Measurements from ENCODE around the gene ZC3H18. TPM values are rescaled to one million over a fixed set of nuclear protein-coding genes. Genes with fewer than 3 reads are reported as not detected.

The ZC3H18 gene
- total RNA-seq, 1 experiment from 2014 or later: 61.8 TPM

DNA sequence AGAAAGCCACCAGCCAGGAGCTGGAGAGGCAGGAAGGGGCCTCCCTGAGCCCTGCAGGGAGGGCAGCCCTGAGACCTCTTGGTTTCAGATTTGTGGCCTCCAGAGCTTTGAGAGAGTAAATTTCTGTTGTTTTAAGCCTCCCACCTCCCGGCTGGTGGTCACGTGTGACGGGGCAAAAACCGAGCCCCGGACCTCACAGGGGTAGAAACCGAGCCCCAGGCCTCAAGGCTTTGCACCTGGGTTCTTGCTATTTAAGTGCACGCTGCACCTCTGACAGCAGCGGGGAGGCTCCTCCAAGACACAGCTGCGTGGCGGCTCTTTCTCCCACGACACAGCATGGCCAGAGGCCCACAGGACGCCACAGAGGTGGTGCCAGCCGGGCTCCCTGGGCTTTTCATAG, 17.4 kb upstream of the ZC3H18 start:
- no peaks in the 10 kb centered on the region for H3K36me3 Mint-ChIP-seq
- no peak for DNase-seq (ENCODE audit: low spot score)
- no peak overlapping the region for H3K4me3 Mint-ChIP-seq
- ChIA-PET POLR2A (no interaction called here), CTCF (interaction anchor here (0.8 kb wide), 1 partner anchor 11 kb away, joined by 3 read pairs; no protein-coding TSS in a partner anchor)
- TF ChIP-seq ZNF423 (CRISPR knock-in tag; IDR thresholded peaks at IDR 0.05) (no peak), JUN (CRISPR knock-in tag; IDR thresholded peaks at IDR 0.05) (no peak), MXD4 (CRISPR knock-in tag; IDR thresholded peaks at IDR 0.05; ENCODE audit: borderline replicate concordance) (no peak), RELA (CRISPR knock-in tag; IDR thresholded peaks at IDR 0.05; ENCODE audit: borderline replicate concordance) (no peak), IRF2 (CRISPR knock-in tag; IDR thresholded peaks at IDR 0.05; ENCODE audit: borderline replicate concordance, low read depth) (no peak), NR1H2 (CRISPR knock-in tag; IDR thresholded peaks at IDR 0.05) (no peak), EMX1 (CRISPR knock-in tag; IDR thresholded peaks at IDR 0.05) (no peak), CREM (CRISPR knock-in tag; IDR thresholded peaks at IDR 0.05) (no peak), ZNF317 (CRISPR knock-in tag; IDR thresholded peaks at IDR 0.05; ENCODE audit: borderline replicate concordance, low read depth) (no peak), HMGA2 (CRISPR knock-in tag; IDR thresholded peaks at IDR 0.05) (no peak), SP1 (CRISPR knock-in tag; conservative IDR thresholded peaks at IDR 0.05) (no peak)
- TF ChIP-seq, protein P1, sequence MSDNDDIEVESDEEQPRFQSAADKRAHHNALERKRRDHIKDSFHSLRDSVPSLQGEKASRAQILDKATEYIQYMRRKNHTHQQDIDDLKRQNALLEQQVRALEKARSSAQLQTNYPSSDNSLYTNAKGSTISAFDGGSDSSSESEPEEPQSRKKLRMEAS (CRISPR knock-in tag; IDR thresholded peaks at IDR 0.05): no peak
- TF ChIP-seq, protein P2, sequence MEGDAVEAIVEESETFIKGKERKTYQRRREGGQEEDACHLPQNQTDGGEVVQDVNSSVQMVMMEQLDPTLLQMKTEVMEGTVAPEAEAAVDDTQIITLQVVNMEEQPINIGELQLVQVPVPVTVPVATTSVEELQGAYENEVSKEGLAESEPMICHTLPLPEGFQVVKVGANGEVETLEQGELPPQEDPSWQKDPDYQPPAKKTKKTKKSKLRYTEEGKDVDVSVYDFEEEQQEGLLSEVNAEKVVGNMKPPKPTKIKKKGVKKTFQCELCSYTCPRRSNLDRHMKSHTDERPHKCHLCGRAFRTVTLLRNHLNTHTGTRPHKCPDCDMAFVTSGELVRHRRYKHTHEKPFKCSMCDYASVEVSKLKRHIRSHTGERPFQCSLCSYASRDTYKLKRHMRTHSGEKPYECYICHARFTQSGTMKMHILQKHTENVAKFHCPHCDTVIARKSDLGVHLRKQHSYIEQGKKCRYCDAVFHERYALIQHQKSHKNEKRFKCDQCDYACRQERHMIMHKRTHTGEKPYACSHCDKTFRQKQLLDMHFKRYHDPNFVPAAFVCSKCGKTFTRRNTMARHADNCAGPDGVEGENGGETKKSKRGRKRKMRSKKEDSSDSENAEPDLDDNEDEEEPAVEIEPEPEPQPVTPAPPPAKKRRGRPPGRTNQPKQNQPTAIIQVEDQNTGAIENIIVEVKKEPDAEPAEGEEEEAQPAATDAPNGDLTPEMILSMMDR (IDR thresholded peaks at IDR 0.05): no peak
- TF ChIP-seq, protein P3, sequence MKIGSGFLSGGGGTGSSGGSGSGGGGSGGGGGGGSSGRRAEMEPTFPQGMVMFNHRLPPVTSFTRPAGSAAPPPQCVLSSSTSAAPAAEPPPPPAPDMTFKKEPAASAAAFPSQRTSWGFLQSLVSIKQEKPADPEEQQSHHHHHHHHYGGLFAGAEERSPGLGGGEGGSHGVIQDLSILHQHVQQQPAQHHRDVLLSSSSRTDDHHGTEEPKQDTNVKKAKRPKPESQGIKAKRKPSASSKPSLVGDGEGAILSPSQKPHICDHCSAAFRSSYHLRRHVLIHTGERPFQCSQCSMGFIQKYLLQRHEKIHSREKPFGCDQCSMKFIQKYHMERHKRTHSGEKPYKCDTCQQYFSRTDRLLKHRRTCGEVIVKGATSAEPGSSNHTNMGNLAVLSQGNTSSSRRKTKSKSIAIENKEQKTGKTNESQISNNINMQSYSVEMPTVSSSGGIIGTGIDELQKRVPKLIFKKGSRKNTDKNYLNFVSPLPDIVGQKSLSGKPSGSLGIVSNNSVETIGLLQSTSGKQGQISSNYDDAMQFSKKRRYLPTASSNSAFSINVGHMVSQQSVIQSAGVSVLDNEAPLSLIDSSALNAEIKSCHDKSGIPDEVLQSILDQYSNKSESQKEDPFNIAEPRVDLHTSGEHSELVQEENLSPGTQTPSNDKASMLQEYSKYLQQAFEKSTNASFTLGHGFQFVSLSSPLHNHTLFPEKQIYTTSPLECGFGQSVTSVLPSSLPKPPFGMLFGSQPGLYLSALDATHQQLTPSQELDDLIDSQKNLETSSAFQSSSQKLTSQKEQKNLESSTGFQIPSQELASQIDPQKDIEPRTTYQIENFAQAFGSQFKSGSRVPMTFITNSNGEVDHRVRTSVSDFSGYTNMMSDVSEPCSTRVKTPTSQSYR (CRISPR knock-in tag; IDR thresholded peaks at IDR 0.05): no peak
- TF ChIP-seq, protein P4, sequence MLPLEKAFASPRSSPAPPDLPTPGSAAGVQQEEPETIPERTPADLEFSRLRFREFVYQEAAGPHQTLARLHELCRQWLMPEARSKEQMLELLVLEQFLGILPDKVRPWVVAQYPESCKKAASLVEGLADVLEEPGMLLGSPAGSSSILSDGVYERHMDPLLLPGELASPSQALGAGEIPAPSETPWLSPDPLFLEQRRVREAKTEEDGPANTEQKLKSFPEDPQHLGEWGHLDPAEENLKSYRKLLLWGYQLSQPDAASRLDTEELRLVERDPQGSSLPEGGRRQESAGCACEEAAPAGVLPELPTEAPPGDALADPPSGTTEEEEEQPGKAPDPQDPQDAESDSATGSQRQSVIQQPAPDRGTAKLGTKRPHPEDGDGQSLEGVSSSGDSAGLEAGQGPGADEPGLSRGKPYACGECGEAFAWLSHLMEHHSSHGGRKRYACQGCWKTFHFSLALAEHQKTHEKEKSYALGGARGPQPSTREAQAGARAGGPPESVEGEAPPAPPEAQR (CRISPR knock-in tag; IDR thresholded peaks at IDR 0.05): no peak
- TF ChIP-seq, protein P5, sequence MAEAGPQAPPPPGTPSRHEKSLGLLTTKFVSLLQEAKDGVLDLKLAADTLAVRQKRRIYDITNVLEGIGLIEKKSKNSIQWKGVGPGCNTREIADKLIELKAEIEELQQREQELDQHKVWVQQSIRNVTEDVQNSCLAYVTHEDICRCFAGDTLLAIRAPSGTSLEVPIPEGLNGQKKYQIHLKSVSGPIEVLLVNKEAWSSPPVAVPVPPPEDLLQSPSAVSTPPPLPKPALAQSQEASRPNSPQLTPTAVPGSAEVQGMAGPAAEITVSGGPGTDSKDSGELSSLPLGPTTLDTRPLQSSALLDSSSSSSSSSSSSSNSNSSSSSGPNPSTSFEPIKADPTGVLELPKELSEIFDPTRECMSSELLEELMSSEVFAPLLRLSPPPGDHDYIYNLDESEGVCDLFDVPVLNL (CRISPR knock-in tag; IDR thresholded peaks at IDR 0.05; ENCODE audit: borderline replicate concordance, low read depth): no peak
- TF ChIP-seq, protein P6, sequence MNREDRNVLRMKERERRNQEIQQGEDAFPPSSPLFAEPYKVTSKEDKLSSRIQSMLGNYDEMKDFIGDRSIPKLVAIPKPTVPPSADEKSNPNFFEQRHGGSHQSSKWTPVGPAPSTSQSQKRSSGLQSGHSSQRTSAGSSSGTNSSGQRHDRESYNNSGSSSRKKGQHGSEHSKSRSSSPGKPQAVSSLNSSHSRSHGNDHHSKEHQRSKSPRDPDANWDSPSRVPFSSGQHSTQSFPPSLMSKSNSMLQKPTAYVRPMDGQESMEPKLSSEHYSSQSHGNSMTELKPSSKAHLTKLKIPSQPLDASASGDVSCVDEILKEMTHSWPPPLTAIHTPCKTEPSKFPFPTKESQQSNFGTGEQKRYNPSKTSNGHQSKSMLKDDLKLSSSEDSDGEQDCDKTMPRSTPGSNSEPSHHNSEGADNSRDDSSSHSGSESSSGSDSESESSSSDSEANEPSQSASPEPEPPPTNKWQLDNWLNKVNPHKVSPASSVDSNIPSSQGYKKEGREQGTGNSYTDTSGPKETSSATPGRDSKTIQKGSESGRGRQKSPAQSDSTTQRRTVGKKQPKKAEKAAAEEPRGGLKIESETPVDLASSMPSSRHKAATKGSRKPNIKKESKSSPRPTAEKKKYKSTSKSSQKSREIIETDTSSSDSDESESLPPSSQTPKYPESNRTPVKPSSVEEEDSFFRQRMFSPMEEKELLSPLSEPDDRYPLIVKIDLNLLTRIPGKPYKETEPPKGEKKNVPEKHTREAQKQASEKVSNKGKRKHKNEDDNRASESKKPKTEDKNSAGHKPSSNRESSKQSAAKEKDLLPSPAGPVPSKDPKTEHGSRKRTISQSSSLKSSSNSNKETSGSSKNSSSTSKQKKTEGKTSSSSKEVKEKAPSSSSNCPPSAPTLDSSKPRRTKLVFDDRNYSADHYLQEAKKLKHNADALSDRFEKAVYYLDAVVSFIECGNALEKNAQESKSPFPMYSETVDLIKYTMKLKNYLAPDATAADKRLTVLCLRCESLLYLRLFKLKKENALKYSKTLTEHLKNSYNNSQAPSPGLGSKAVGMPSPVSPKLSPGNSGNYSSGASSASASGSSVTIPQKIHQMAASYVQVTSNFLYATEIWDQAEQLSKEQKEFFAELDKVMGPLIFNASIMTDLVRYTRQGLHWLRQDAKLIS (CRISPR knock-in tag; IDR thresholded peaks at IDR 0.05; ENCODE audit: borderline replicate concordance): no peak
- TF ChIP-seq, protein P7, sequence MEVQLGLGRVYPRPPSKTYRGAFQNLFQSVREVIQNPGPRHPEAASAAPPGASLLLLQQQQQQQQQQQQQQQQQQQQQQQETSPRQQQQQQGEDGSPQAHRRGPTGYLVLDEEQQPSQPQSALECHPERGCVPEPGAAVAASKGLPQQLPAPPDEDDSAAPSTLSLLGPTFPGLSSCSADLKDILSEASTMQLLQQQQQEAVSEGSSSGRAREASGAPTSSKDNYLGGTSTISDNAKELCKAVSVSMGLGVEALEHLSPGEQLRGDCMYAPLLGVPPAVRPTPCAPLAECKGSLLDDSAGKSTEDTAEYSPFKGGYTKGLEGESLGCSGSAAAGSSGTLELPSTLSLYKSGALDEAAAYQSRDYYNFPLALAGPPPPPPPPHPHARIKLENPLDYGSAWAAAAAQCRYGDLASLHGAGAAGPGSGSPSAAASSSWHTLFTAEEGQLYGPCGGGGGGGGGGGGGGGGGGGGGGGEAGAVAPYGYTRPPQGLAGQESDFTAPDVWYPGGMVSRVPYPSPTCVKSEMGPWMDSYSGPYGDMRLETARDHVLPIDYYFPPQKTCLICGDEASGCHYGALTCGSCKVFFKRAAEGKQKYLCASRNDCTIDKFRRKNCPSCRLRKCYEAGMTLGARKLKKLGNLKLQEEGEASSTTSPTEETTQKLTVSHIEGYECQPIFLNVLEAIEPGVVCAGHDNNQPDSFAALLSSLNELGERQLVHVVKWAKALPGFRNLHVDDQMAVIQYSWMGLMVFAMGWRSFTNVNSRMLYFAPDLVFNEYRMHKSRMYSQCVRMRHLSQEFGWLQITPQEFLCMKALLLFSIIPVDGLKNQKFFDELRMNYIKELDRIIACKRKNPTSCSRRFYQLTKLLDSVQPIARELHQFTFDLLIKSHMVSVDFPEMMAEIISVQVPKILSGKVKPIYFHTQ (CRISPR knock-in tag; IDR thresholded peaks at IDR 0.05): no peak
- peaks cover 34% of the 10 kb centered on the region for H3K27me3 Mint-ChIP-seq (ENCODE audit: low read depth)
- no peak for ATAC-seq
- H3K27ac Mint-ChIP-seq: no peak overlapping the region
- peaks cover 5% of the 10 kb centered on the region for H3K9me3 Mint-ChIP-seq
- peaks cover 3% of the 10 kb centered on the region; the same call in 1 of the 2 replicates for H3K4me1 Mint-ChIP-seq

Measured in WTC11 (cell line).